ENCODE measurements around the gene IGF2BP3.
A peak's percentile ranks its signal among the peaks of the same experiment; 100 is the strongest.

IGF2BP3 gene

GRCh38 chr7:23335136-23335535 is 135.2 kb downstream of the IGF2BP3 start:
- Histone ChIP-seq H3K4me1 (ENCODE audit: insufficient read depth, poor library complexity, severe bottlenecking) (peaks cover 35% of the 10 kb centered on the region), H3K9me3 (ENCODE audit: severe bottlenecking) (no peaks in the 10 kb centered on the region), H3K36me3 (ENCODE audit: low read depth) (peaks cover 78% of the 10 kb centered on the region), H3K27me3 (ENCODE audit: insufficient read depth, poor library complexity, severe bottlenecking) (no peaks in the 10 kb centered on the region), H3K27ac (ENCODE audit: poor library complexity, severe bottlenecking) (peak overlapping the region; percentile 98), H3K4me3 (ENCODE audit: severe bottlenecking) (no peak overlapping the region)
- ATAC-seq (ENCODE audit: low read depth) = no peak; the same call in 2 of the 3 replicates
- no peak for TF ChIP-seq CTCF (IDR thresholded peaks at IDR 0.05; ENCODE audit: poor library complexity, severe bottlenecking)
- no peak for DNase-seq (ENCODE audit: low spot score)

DNA sequence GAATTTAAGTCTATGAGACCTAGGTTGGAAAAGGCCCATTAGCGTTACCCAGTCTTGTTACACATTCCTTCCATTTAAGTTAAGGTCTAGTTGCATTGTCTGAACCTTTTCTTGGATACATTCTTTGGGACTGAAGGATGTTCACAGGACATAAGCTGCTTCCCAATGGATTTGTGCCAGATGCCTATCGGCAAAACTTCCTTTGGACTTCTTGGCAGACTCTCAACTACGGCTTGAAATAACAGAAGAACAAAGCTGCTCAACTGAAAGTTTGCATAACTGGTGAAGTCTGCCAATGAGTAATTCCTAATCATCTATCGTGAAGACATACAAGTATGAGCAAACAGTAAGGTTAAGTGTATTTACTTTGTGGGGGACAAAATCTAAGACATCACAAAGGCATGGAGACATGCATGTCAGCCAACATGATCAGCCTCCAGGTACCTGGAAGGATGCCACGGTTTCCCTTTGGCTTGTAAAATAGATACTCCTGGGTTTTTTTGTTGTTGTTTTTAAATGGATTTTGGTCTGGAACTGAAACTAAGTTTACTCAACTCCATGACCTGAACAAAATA is 135.7 kb downstream of the IGF2BP3 start:
- no peak for TF ChIP-seq CTCF (IDR thresholded peaks at IDR 0.05; ENCODE audit: poor library complexity, severe bottlenecking)
- H3K36me3 ChIP-seq (ENCODE audit: low read depth) = peaks cover 76% of the 10 kb centered on the region
- DNase-seq (ENCODE audit: low spot score) = peak; percentile 84
- H3K27me3 ChIP-seq (ENCODE audit: insufficient read depth, poor library complexity, severe bottlenecking) = no peaks in the 10 kb centered on the region
- peaks cover 35% of the 10 kb centered on the region for H3K4me1 ChIP-seq (ENCODE audit: insufficient read depth, poor library complexity, severe bottlenecking)
- peak; percentile 80 for ATAC-seq (ENCODE audit: low read depth)
- no peaks in the 10 kb centered on the region for H3K9me3 ChIP-seq (ENCODE audit: severe bottlenecking)
- H3K4me3 ChIP-seq (ENCODE audit: severe bottlenecking) = no peak overlapping the region
- H3K27ac ChIP-seq (ENCODE audit: poor library complexity, severe bottlenecking) = peak overlapping the region; percentile 98

GRCh38 chr7:23333671-23334246 is 136.5 kb downstream of the IGF2BP3 start:
- Histone ChIP-seq H3K4me3 (ENCODE audit: severe bottlenecking) (no peak overlapping the region), H3K27ac (ENCODE audit: poor library complexity, severe bottlenecking) (peak overlapping the region; percentile 98), H3K27me3 (ENCODE audit: insufficient read depth, poor library complexity, severe bottlenecking) (no peaks in the 10 kb centered on the region), H3K36me3 (ENCODE audit: low read depth) (peaks cover 75% of the 10 kb centered on the region), H3K4me1 (ENCODE audit: insufficient read depth, poor library complexity, severe bottlenecking) (peaks cover 35% of the 10 kb centered on the region), H3K9me3 (ENCODE audit: severe bottlenecking) (no peaks in the 10 kb centered on the region)
- no peak for DNase-seq (ENCODE audit: low spot score)
- ATAC-seq (ENCODE audit: low read depth) = peak; percentile 67
- TF ChIP-seq CTCF (IDR thresholded peaks at IDR 0.05; ENCODE audit: poor library complexity, severe bottlenecking) = no peak

- peaks cover 75% of the 10 kb centered on the region for H3K36me3 ChIP-seq (ENCODE audit: low read depth)
- H3K27ac ChIP-seq (ENCODE audit: poor library complexity, severe bottlenecking) = peak overlapping the region; percentile 98
- no peak for TF ChIP-seq CTCF (IDR thresholded peaks at IDR 0.05; ENCODE audit: poor library complexity, severe bottlenecking)
- H3K4me3 ChIP-seq (ENCODE audit: severe bottlenecking) = no peak overlapping the region
- no peaks in the 10 kb centered on the region for H3K27me3 ChIP-seq (ENCODE audit: insufficient read depth, poor library complexity, severe bottlenecking)
- DNase-seq (ENCODE audit: low spot score) = no peak
- no peaks in the 10 kb centered on the region for H3K9me3 ChIP-seq (ENCODE audit: severe bottlenecking)
- ATAC-seq (ENCODE audit: low read depth) = no peak
- peaks cover 35% of the 10 kb centered on the region for H3K4me1 ChIP-seq (ENCODE audit: insufficient read depth, poor library complexity, severe bottlenecking)
These were observed 137.2 kb downstream of the IGF2BP3 start for GRCh38 chr7:23332910-23333612.
